GM10266 (cell line): ENCODE measurements around the gene NSUN6.
"Not testable (repeated sequence)": the region's sequence is repeated elsewhere in the genome, so short reads cannot be mapped to it uniquely, and the experiment has no call there.

Experiments
- DNase-seq: peaks from one replicate; pipeline ENCODE4 v3.0.0; 2012; ENCODE audit errors: extremely low spot score
- TF ChIP-seq, protein P1 (sequence below): IDR thresholded peaks from 2 replicates; pipeline ENCODE4 v1.5.1; 2012; ENCODE audit warnings: mild to moderate bottlenecking, low read depth; ENCODE audit not compliant: control insufficient read depth, insufficient read depth; ENCODE audit errors: missing control alignments

The NSUN6 gene

DNA sequence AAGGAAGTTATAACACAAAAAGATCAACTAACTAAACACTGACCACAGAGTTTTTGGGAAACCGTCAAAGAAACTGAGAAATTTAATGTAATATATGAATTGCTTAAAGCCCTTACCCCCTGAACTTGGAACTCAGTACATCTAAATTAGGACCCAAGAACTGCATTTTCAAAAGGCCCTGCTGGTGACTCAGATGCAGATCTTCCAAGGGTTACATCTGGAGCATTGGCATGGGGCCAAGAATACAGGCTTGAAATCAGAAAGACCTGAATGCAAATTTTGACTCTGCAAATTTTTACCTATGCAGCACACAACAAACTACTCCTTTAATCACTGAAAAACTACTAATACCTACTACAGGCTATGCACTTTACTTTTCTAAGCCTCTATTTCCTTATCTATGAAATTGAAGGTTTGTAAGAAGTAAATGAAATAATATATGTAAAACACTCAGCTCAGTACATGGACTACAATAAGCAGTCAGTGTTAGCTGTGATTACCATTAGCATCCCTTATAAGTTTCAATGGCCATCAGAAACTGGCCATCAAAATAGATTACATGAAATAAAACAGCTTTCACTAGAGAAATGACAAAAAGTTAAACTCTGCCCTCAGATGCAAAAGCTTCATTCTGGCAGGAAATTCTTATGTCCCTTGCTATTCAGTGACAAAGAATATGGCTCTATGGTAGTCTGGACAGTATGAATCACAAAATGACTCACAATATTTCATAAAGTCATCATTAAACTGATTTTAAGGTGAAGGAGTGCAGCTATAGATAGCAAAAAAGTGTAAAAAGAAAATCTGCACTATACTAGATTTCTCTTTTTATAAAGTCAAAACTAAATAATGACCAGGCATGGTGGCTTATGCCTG lies 43.6 kb downstream of the NSUN6 start:
- DNase-seq, result no peak
- TF ChIP-seq, protein P1, sequence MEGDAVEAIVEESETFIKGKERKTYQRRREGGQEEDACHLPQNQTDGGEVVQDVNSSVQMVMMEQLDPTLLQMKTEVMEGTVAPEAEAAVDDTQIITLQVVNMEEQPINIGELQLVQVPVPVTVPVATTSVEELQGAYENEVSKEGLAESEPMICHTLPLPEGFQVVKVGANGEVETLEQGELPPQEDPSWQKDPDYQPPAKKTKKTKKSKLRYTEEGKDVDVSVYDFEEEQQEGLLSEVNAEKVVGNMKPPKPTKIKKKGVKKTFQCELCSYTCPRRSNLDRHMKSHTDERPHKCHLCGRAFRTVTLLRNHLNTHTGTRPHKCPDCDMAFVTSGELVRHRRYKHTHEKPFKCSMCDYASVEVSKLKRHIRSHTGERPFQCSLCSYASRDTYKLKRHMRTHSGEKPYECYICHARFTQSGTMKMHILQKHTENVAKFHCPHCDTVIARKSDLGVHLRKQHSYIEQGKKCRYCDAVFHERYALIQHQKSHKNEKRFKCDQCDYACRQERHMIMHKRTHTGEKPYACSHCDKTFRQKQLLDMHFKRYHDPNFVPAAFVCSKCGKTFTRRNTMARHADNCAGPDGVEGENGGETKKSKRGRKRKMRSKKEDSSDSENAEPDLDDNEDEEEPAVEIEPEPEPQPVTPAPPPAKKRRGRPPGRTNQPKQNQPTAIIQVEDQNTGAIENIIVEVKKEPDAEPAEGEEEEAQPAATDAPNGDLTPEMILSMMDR, result no peak

DNA sequence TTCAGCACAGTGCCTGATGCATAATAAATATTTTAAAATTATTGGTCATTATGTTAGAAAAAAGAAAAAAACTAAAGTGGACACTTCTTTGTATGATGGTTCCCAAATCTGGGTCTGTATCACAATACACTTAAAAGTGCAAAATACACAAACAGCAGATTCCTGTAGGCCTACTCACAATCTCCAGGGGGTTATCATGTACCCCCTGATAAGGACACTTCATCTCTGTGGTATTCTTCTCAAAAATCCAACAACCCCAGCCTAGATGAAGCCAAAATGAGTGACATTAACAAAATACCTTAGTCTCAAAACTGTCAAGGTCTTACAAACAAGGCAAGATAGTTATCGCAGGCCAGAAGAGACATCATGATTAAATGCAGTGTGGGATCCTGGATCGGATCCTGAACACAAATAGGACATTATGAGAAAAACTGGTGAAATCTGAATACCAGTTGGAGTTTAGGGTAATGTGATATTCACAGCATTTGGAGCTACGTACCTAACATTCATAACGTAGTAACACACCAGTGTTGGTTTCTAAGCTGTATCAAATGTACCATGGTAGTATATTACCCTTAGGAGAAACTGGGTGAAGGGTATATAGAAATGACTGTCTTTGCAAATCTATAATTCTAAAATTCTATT lies 45.2 kb downstream of the NSUN6 start:
- TF ChIP-seq, protein P1, result no peak
- DNase-seq, result no peak

DNA sequence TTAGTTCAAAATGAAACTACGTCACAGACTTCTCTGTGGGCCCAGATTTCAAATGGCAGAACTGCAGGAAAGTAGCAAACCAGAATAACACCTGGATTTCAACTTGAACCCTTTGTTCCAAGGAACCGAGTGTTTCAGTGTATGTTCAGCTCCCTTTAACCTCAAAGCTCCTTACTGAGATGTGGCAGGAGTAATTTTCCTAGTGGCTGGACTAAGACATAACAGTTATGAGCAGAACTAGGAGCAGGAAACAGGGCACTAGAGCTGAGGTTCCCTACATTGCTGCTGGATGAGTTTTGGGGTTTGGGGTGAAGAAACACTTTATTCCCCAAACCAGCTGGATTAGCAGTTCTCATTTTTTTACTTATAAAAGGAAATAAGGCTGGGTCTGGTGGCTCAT lies 50.1 kb downstream of the NSUN6 start:
- DNase-seq, result no peak
- TF ChIP-seq, protein P1, result no peak

DNA sequence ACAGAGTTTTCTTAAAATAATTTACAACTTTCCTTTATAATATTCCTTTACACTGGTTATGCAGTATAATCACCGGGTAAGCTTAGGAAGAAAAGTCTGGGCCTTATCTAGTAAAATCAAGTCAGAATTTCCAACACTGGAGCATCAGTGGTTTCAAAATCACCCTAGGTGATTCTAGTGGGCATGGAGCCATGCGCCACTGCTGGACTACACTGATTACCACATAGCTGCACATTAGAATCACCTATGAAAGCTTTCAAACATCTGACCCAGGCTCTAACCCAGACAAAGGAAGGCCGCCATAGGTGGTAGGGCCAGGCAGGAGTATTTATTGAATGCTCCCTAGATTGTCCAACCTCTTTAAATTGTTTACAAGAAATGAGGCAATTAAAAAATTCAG lies 52.0 kb downstream of the NSUN6 start:
- no peak for DNase-seq
- TF ChIP-seq, protein P1, result no peak

DNA sequence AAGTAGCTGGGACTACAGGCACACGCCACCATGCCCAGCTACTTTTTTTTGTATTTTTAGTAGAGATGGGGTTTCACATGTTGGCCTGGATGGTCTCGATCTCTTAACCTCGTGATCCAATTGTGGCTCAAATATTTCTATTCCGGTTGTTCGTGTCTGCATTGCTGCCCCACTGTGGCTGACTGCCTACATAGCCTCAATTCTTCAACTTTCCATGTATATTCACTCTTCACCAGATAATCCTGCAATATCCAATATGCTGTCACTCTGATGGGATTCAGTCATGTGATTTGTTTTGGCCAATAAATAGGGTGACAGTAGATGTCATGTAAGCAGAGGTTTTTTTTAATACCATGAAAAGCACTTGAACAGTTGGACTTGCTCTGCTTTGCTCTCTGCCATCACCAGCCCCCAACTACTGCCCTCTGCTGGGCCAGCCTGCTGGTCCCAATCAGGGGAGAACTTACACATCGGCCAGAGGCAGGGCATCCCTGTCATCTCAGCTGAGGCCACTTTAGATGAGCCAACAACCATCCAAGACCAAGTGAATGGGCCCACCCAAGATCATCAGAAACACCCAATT lies 56.7 kb downstream of the NSUN6 start:
- TF ChIP-seq, protein P1, result peak; percentile 26
- no peak for DNase-seq

DNA sequence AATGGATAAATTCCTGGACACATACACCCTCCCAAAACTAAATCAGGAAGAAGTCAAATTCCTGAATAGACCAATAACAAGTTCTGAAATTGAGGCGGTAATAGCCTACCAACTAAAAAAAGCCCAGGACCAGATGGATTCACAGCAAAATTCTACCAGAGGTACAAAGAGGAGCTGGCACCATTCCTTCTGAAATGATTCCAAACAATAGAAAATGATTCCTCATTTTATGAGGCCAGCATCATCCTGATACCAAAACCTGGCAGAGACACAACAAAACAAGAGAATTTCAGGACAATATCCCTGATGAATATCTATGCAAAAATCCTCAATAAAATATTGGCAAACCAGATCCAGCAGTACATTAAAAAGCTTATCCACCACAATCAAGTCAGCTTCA lies 60.2 kb downstream of the NSUN6 start:
- not testable (repeated sequence) for DNase-seq

DNA sequence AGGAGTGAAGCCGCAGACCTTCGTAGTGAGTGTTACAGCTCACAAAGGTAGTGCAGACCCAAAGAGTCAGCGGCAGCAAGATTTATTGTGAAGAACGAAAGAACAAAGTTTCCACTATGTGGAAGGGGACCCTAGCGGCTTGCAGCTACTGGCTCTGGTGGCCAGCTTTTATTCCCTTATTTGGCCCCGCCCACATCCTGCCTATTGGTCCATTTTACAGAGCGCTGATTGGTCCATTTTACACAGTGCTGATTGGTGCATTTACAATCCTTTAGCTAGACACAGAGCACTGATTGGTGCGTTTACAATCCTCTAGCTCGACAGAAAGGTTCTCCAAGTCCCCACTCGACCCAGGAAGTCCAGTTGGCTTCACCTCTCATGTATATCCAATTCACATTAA lies 64.8 kb downstream of the NSUN6 start:
- not testable (repeated sequence) for DNase-seq

DNA sequence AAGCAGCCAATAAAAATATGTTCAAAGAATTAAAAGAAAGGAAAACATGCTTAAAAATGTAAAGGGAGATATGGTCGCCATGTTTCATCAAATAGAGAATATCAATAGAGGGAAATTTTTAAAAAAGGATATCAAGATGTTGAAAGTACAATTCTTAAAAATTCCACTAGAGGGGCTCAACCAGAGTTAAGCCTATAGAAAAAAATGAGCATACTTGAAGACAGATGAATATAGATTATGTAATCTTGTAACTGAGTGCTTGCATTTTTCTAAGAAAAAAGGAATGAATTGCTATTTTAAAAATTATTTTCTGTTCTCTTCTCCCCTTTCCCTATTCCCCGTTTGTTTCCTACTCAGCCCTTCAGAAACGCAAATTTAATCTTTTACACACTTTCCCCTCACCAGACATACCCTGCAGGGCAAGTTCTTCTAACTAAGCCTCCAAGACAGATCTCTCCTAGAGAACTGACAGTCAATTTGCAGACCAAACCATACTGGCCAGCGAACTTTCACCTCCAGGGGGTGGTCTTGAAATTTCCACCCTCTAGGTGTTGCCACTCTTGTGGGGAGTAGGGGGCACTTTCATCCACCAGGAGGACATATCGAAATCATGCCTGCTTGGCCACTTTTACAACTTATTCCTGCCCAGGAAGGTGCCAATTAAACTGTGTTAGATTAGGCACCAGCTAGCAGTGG lies 67.7 kb downstream of the NSUN6 start:
- no peak for DNase-seq
- TF ChIP-seq, protein P1, result no peak
